MM.1S (cell line): ENCODE measurements around the gene SP1.

Source experiments
- DNase-seq: peaks from one replicate; pipeline ENCODE4 v3.0.0-alpha.2; 2015
- H2AFZ ChIP-seq: fragments of 300-600 bp; sonication (generic); 2 replicates; pipeline ENCODE4 v1.6.0; 2016; ENCODE audit warnings: antibody characterized with exemption, low read length
- H3F3A ChIP-seq: fragments of 300-600 bp; sonication (generic); 2 replicates; pipeline ENCODE4 v1.6.1; 2016; ENCODE audit warnings: mild to moderate bottlenecking, antibody characterized with exemption, low read length, moderate library complexity, mixed read lengths; ENCODE audit not compliant: insufficient read depth
- H3K27ac ChIP-seq: fragments of 300-600 bp; sonication (generic); 2 replicates; pipeline ENCODE4 v1.5.1; 2016; ENCODE audit warnings: mild to moderate bottlenecking, low read length
- H3K27me3 ChIP-seq: fragments of 300-600 bp; sonication (generic); replicated peaks from 2 replicates; pipeline ENCODE4 v1.6.0; 2016; ENCODE audit warnings: low read length; ENCODE audit not compliant: insufficient read depth
- H3K36me3 ChIP-seq: fragments of 300-600 bp; sonication (generic); replicated peaks from 2 replicates; pipeline ENCODE4 v1.6.1; 2016; ENCODE audit warnings: mild to moderate bottlenecking, low read length, mixed read lengths; ENCODE audit not compliant: insufficient read depth
- H3K4me1 ChIP-seq: fragments of 300-600 bp; sonication (generic); 2 replicates; pipeline ENCODE4 v1.6.1; 2016; ENCODE audit warnings: low read length, mixed read lengths
- H3K4me2 ChIP-seq: fragments of 300-600 bp; sonication (generic); 2 replicates; pipeline ENCODE4 v1.6.0; 2016; ENCODE audit warnings: low read depth, low read length
- H3K4me3 ChIP-seq: fragments of 300-600 bp; sonication (generic); 2 replicates; pipeline ENCODE4 v1.5.1; 2016; ENCODE audit warnings: low read length, mixed read lengths
- H3K79me2 ChIP-seq: fragments of 300-600 bp; sonication (generic); 2 replicates; pipeline ENCODE4 v1.6.1; 2016; ENCODE audit warnings: mixed run types, low read length, mixed read lengths
- H3K9ac ChIP-seq: fragments of 300-600 bp; sonication (generic); 2 replicates; pipeline ENCODE4 v1.6.1; 2016; ENCODE audit warnings: low read length, mixed read lengths
- H3K9me2 ChIP-seq: fragments of 300-600 bp; sonication (generic); replicated peaks from 2 replicates; pipeline ENCODE4 v1.6.1; 2016; ENCODE audit warnings: mild to moderate bottlenecking, low read length, mixed read lengths; ENCODE audit not compliant: insufficient read depth
- H3K9me3 ChIP-seq: fragments of 300-600 bp; sonication (generic); replicated peaks from 2 replicates; pipeline ENCODE4 v1.6.1; 2016; ENCODE audit warnings: mild to moderate bottlenecking, low read length, mixed read lengths; ENCODE audit not compliant: insufficient read depth
- H4K20me1 ChIP-seq: fragments of 300-600 bp; sonication (generic); 2 replicates; pipeline ENCODE4 v1.6.1; 2016; ENCODE audit warnings: mild to moderate bottlenecking, low read length, moderate library complexity, mixed read lengths; ENCODE audit not compliant: insufficient read depth
- EZH2 ChIP-seq: fragments of 300-600 bp; sonication (generic); optimal IDR thresholded peaks from 2 replicates; pipeline ENCODE3; 2017; ENCODE audit warnings: low read depth, mild to moderate bottlenecking, antibody characterized with exemption, low read length, mixed read lengths
- EZH2phosphoT487 ChIP-seq: fragments of 300-600 bp; sonication (generic); IDR thresholded peaks from 2 replicates; pipeline ENCODE4 v1.6.1; 2018; ENCODE audit warnings: antibody characterized with exemption, low read length
- TF ChIP-seq, protein P1 (sequence below): fragments of 300-600 bp; sonication (generic); IDR thresholded peaks from 2 replicates; pipeline ENCODE4 v1.5.1; 2016; ENCODE audit warnings: antibody characterized with exemption, low read length, mixed read lengths

The SP1 gene

DNA sequence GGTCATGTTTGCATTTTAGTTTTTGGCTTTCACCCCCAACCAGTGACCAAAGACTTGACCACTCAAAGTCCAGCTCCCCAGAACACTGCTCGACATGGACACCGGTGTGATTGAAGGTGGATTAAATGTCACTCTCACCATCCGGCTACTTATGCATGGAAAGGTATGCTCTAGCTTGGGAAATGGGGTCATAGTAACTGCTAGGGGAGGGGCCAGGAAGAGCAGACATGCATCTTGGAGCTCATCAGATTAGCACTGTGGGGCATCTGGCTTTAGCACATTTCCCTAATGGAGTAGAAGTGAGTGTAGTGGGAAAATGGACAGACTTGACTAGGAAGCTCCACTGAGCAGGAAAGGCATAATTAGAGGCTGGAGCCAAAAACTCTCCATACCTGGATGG lies 74.7 kb downstream of the SP1 start:
- peak overlapping the region; percentile 94 for H3K27ac ChIP-seq
- H3K4me3 ChIP-seq, result peak overlapping the region; percentile 95
- H3F3A ChIP-seq, result peaks cover 77% of the 10 kb centered on the region
- peaks cover 29% of the 10 kb centered on the region for H3K4me1 ChIP-seq
- peak overlapping the region; percentile 99 for H3K9ac ChIP-seq
- no peaks in the 10 kb centered on the region for H3K9me2 ChIP-seq
- peaks cover 11% of the 10 kb centered on the region for H4K20me1 ChIP-seq
- peak overlapping the region; percentile 76 for H3K4me2 ChIP-seq
- peak; percentile 38 for DNase-seq
- no peaks in the 10 kb centered on the region for H3K27me3 ChIP-seq
- no peaks in the 10 kb centered on the region for H3K9me3 ChIP-seq
- H2AFZ ChIP-seq, result no peak overlapping the region
- peaks cover 13% of the 10 kb centered on the region for H3K36me3 ChIP-seq
- H3K79me2 ChIP-seq, result peaks cover 85% of the 10 kb centered on the region
- TF ChIP-seq, protein P1, sequence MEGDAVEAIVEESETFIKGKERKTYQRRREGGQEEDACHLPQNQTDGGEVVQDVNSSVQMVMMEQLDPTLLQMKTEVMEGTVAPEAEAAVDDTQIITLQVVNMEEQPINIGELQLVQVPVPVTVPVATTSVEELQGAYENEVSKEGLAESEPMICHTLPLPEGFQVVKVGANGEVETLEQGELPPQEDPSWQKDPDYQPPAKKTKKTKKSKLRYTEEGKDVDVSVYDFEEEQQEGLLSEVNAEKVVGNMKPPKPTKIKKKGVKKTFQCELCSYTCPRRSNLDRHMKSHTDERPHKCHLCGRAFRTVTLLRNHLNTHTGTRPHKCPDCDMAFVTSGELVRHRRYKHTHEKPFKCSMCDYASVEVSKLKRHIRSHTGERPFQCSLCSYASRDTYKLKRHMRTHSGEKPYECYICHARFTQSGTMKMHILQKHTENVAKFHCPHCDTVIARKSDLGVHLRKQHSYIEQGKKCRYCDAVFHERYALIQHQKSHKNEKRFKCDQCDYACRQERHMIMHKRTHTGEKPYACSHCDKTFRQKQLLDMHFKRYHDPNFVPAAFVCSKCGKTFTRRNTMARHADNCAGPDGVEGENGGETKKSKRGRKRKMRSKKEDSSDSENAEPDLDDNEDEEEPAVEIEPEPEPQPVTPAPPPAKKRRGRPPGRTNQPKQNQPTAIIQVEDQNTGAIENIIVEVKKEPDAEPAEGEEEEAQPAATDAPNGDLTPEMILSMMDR, result no peak
- TF ChIP-seq EZH2phosphoT487 (no peak), EZH2 (no peak)

DNA sequence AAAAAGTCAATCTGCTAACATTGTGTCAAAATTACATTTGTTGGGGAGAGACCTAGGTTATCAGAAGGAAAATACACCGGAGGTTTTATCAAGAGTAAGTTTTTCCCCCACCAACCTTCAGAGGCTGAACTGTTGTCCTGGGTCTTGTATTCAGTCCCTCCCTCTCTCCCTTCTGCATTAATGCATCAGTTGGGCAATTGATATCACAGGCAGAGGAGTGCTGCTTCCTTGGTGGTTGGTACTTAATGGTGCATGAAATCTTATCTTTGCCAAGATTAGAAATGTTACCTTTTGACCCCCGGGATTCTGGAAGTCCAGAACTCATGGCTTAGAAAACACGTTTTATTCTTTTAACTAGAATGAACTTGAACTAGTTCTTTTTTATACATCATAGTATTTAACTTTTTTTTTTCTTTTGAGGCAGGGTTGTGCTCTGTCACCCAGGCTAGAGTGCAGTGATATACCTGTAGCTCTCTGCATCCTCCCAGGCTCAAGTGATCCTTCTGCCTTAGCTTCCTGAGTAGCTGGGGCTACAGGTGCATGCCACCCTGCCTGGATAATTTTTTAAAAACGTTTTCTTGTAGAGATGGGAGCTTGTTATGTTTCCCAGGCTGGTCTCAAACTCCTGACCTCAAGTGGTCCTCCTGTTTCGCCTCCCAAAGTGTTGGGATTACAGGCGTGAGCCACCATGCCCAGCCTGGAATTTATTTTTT lies 76.8 kb downstream of the SP1 start:
- Histone ChIP-seq H3K9me3 (no peaks in the 10 kb centered on the region), H4K20me1 (peaks cover 11% of the 10 kb centered on the region), H3K4me2 (peak overlapping the region; percentile 76), H3F3A (peaks cover 95% of the 10 kb centered on the region), H3K27me3 (no peaks in the 10 kb centered on the region), H3K36me3 (peaks cover 14% of the 10 kb centered on the region), H3K79me2 (peaks cover 97% of the 10 kb centered on the region), H2AFZ (no peak overlapping the region), H3K4me1 (peaks cover 43% of the 10 kb centered on the region), H3K9me2 (no peaks in the 10 kb centered on the region), H3K9ac (peak overlapping the region; percentile 65; the same call in 1 of the 2 replicates), H3K27ac (peak overlapping the region; percentile 94; the same call in 1 of the 2 replicates), H3K4me3 (peak overlapping the region; percentile 95)
- DNase-seq, result peak; percentile 35
- TF ChIP-seq EZH2, result no peak
- TF ChIP-seq EZH2phosphoT487, result no peak
- TF ChIP-seq, protein P1, result no peak

DNA sequence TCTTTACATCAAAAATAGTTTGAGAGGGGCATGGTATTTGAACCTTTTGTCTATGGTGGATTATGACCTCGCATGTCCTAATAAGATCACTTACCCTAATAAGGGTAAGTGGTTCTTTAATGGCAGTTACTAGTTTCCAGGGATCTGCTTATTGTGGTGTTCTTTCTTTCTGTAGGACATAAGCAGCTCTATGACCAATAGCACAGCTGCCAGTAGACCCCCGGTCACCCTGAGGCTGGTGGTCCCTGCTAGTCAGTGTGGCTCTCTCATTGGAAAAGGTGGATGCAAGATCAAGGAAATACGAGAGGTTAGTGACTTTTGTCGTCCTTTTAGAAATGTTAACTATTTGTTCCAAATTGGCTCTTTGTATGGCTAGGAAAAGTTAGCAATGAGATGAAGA lies 79.1 kb downstream of the SP1 start:
- H4K20me1 ChIP-seq, result no peaks in the 10 kb centered on the region; the same call in none of the 2 replicates

More for the DNA sequence above, 79.1 kb downstream of the SP1 start:
- Histone ChIP-seq H3K79me2 (peaks cover 100% of the 10 kb centered on the region), H3K4me3 (peak overlapping the region; percentile 38), H3K27me3 (no peaks in the 10 kb centered on the region), H3K36me3 (peaks cover 18% of the 10 kb centered on the region), H3K27ac (peak overlapping the region; percentile 94), H3F3A (peaks cover 98% of the 10 kb centered on the region), H3K9me3 (no peaks in the 10 kb centered on the region), H3K4me1 (peaks cover 65% of the 10 kb centered on the region), H2AFZ (no peak overlapping the region), H3K9me2 (no peaks in the 10 kb centered on the region), H3K9ac (peak overlapping the region; percentile 65), H3K4me2 (peak overlapping the region; percentile 76)
- TF ChIP-seq EZH2 (no peak), EZH2phosphoT487 (no peak)
- TF ChIP-seq, protein P1, result no peak
- no peak for DNase-seq
